ENCODE results near the gene OR5J2.
"Not testable (repeated sequence)": the region's sequence is repeated elsewhere in the genome, so short reads cannot be mapped to it uniquely, and the experiment has no call there.

Gene OR5J2

DNA sequence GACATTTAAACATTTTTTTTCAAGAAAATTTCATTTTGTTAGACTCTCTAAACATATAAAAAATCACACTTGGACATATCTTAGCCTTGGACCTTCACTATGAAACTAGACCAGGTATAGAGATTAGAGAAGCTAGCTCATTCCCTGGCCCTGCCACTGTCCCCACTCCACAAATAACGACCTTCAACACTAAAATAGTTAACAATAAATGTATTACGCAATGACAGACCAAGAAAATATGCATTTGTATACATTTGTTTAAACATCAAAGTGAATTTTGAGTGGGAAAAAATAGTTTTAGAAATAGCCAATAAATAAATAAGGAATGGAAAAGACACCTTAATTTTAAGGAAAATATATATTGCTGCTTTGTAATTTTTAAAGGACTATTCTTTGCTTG is 20.9 kb downstream of the OR5J2 start:
- Histone ChIP-seq H3K4me1 (ENCODE audit: control insufficient read depth, insufficient read depth, low read length) (no peaks in the 10 kb centered on the region), H3K27ac (ENCODE audit: low read depth, low read length) (no peak overlapping the region), H3K27me3 (ENCODE audit: control insufficient read depth, insufficient read depth, low read length) (no peaks in the 10 kb centered on the region), H3K9ac (ENCODE audit: low read length) (no peak overlapping the region), H3K9me3 (ENCODE audit: control insufficient read depth, insufficient read depth, low read depth, low read length) (no peaks in the 10 kb centered on the region), H3K36me3 (ENCODE audit: control insufficient read depth, insufficient read depth, low read length) (no peaks in the 10 kb centered on the region), H3K4me3 (ENCODE audit: low read depth, low read length) (no peak overlapping the region)

- no peaks in the 10 kb centered on the region for H3K4me1 ChIP-seq (ENCODE audit: control insufficient read depth, insufficient read depth, low read length)
- peaks cover 5% of the 10 kb centered on the region for H3K9me3 ChIP-seq (ENCODE audit: control insufficient read depth, insufficient read depth, low read depth, low read length)
- H3K9ac ChIP-seq (ENCODE audit: low read length): no peak overlapping the region
- H3K36me3 ChIP-seq (ENCODE audit: control insufficient read depth, insufficient read depth, low read length): no peaks in the 10 kb centered on the region
- H3K27ac ChIP-seq (ENCODE audit: low read depth, low read length): no peak overlapping the region
- no peak overlapping the region for H3K4me3 ChIP-seq (ENCODE audit: low read depth, low read length)
- no peaks in the 10 kb centered on the region for H3K27me3 ChIP-seq (ENCODE audit: control insufficient read depth, insufficient read depth, low read length)
These were observed 31.4 kb downstream of the OR5J2 start for GRCh38 chr11:56207790-56208189.

DNA sequence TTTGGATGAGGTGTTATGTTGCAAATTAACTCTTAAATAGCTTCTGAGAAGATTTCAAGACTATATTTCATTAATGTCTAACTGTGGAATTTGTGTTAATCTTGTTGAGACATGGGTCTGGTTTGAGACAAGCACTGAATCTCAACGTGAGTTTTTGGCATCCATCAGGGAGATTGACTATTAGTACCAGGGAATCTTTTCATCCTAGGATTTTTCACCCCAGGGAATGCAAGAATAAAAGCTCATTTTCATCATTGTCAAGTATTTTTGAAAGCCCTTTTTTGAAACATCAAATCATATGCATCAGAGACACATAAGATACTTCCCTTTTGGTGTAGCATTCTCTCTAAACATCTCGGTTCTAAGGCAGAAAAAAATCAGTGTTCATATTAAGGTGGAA is 38.1 kb downstream of the OR5J2 start:
- Histone ChIP-seq H3K27me3 (ENCODE audit: control insufficient read depth, insufficient read depth, low read length) (no peaks in the 10 kb centered on the region), H3K4me1 (ENCODE audit: control insufficient read depth, insufficient read depth, low read length) (no peaks in the 10 kb centered on the region), H3K9me3 (ENCODE audit: control insufficient read depth, insufficient read depth, low read depth, low read length) (peaks cover 14% of the 10 kb centered on the region), H3K36me3 (ENCODE audit: control insufficient read depth, insufficient read depth, low read length) (no peaks in the 10 kb centered on the region), H3K4me3 (ENCODE audit: low read depth, low read length) (no peak overlapping the region), H3K27ac (ENCODE audit: low read depth, low read length) (no peak overlapping the region), H3K9ac (ENCODE audit: low read length) (no peak overlapping the region)

GRCh38 chr11:56219735-56220134 is 43.3 kb downstream of the OR5J2 start:
- H3K36me3 ChIP-seq (ENCODE audit: control insufficient read depth, insufficient read depth, low read length); H3K27me3 ChIP-seq (ENCODE audit: control insufficient read depth, insufficient read depth, low read length); H3K27ac ChIP-seq (ENCODE audit: low read depth, low read length); H3K4me1 ChIP-seq (ENCODE audit: control insufficient read depth, insufficient read depth, low read length); H3K9ac ChIP-seq (ENCODE audit: low read length); H3K4me3 ChIP-seq (ENCODE audit: low read depth, low read length): not testable (repeated sequence)
- peaks cover 24% of the 10 kb centered on the region for H3K9me3 ChIP-seq (ENCODE audit: control insufficient read depth, insufficient read depth, low read depth, low read length)

Measured in HUES6 (cell line).